Middle frontal gyrus (tissue), 1 donor: ENCODE results near the gene CCDC191.

ENCODE experiments used
- DNase-seq: peaks from one replicate; pipeline ENCODE4 v3.0.0-alpha.2; 2015; ENCODE audit warnings: low spot score; ENCODE audit errors: extremely low spot score

Gene CCDC191, protein sequence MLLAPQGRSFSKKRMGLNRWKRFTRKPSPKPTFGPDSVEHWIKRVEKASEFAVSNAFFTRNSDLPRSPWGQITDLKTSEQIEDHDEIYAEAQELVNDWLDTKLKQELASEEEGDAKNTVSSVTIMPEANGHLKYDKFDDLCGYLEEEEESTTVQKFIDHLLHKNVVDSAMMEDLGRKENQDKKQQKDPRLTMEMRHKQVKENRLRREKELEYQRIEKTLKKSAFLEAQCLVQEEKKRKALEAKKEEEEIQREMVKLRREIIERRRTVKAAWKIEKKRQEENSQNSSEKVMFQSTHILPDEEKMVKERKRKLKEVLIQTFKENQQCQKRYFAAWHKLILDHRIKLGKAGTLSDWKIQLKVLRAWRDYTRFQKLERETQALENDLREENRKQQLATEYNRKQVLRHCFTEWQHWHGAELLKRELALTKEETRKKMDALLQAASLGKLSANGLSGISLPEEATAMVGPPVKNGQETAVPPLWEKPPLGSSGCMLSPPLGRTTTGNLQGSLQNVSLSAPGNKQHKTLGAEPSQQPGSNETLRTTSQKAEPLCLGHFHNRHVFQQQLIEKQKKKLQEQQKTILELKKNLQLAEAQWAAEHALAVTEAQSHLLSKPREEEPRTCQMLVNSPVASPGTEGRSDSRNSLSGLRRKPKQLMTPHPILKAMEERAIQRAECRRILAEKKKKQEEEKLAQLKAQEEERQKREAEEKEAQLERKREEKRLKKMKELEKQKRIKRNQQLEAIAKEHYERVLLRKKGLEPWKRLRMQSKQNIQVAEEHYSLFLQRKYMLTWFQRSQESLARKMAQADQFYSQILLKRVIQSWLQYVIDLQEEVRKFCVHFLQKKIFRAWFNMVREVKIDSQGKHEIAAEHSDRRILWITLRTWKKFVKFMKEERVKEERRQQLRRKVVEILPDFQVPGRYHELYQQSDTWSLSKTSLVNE

DNA sequence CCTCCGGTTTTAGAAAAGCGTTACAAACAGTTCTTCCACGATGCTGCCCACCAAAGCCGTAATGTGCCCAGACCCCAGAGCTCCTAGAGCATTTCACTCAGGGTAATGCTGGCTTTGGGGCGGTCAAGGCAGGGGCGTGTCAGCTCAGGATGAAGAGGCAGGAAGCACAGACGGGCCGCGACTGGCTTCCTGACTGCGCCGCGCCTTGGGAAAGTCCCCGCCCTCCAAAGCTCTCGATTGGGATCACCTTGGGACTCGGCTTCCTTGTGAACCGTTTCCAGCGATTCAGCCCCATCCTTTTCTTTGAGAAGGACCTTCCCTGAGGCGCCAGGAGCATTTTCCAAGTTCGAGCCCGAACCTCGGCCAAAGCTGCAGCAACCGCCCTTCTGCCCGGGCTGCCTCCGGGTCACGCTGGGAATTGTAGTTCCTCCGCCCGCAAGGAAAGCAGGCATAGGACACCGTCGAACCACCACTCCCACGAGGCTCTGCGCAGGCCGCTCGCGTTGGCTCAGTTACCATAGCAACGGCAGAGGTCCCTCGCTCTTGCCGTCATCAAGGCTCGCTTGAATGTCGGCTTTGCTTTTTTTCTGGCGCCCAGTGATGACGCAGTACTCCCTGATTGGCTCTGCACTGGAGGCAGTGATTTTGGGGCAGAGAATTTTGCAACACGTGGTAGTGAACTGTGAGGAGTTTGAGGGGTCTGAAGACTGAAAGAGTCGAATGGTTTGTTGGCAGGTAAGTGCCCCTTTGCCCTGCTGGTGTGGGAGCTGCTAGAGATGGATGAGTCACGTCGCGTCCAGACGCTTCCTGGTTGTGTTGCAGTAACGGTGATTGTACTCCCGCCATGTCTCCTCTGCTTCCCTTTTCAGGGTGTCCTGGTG is at the start of gene CCDC191, which contains the start of gene QTRT2:
TSS of gene CCDC191 (minus strand) at position 397 of the 881 bp plus-strand sequence. CDS start at position 337, 60 bp downstream.
TSS of gene QTRT2 (plus strand) at position 608 of the 881 bp plus-strand sequence. CDS start 8,521 bp downstream, outside the sequence.
- peak; percentile 99 for DNase-seq

DNA sequence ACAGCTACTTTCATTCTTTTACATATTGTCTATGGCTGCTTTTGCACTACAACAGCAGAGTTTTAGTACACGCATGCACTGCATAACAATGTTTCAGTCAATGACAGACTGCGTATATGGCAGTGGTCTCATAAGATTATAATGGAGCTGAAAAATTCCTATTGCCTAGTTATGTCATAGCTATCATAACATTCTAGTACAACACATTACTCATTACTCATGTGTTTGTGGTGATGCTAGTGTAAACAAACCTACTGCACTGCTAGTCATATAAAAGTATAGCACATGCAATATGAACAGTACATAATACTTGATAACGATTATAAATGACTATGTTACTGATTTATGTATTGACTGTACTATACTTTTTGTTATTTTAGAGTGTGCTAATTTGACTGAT is 48.1 kb upstream of the CCDC191 start:
- DNase-seq: no peak

GRCh38 chr3:114103858-114104257 is 47.5 kb upstream of the CCDC191 start:
- no peak for DNase-seq

GRCh38 chr3:114103181-114103580 is 46.9 kb upstream of the CCDC191 start:
- no peak for DNase-seq

DNA sequence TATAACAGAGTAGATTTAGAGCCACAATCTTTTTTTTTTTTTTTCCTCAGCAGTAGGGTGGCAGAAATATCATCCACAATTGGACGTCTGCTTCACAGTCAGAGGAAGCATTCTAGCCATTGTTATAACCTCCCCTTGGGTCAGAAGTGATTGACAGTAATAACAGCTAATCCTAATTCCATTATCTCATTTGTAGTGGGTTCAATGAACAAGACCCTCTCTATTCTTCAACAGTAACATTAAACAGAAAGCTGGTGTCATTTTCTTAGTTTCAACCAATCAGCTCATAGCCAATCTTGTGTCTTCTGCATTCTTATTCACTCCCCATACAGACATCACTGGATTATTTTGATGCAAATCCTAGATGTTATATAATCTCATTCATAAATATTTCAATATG is 44.8 kb upstream of the CCDC191 start:
- DNase-seq: no peak

GRCh38 chr3:114095796-114096195 is 39.5 kb upstream of the CCDC191 start:
- no peak for DNase-seq

GRCh38 chr3:114093596-114093995 is 37.3 kb upstream of the CCDC191 start:
- DNase-seq: no peak

DNA sequence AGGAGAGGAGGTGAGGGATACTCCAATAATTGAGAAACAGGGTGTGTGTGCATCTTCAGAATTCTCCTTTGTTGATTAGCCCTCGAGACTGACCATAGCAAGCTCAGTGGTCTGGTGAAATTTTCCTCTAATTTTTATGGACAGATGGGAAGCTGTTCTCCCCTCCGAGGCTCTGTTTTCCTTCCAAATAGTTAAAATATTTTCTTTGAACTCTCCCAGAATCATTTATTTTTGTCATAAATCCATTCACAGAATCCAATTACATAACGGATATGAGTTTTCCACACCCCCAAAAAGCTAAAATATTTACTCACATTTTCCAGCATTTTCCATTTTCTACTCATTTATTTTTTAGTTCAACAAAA is 36.7 kb upstream of the CCDC191 start:
- DNase-seq: no peak

GRCh38 chr3:114092151-114093015 is 36.1 kb upstream of the CCDC191 start:
- DNase-seq: no peak

GRCh38 chr3:114089675-114090074 is 33.3 kb upstream of the CCDC191 start:
- no peak for DNase-seq

DNA sequence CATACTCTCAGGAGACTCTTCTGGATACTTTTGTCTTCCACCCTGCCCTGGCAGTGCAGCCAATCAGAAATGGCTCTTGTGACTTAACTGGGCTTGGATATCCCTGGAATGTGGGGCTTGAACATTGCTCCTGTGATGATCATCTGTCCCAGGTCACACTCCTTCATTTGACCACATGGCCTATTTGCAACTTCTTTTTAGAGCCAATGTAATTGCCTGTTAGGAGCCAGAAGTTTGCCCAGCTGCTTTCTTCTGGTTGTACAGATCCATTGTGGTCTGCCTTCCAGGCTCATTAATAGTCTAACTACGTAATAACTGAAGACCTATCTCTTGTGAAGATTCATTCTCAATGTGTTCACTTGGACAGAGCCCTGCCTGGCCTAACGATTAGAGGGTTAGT is 30.0 kb upstream of the CCDC191 start:
- DNase-seq: no peak

- no peak for DNase-seq
These were observed 26.8 kb upstream of the CCDC191 start for GRCh38 chr3:114083112-114083511.

DNA sequence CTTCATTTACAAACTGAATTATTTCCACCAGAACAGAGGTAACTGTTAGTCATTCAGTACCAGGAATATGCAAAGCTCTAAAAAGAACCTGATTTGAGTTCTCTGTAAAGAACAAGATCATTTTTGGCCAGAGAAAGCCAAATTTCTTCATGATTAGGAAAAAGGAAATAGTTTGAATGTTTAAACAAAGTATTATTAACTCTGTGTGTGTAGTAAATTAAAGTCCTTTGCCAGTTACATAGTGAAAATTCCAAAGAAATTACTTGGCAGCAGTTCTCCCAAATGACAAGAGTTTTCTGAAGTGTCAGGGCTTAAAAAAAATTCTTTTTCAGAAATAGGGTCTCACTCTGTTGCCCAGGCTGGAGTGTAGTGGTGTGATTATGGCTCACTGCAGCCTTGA is 24.7 kb upstream of the CCDC191 start:
- DNase-seq: no peak

DNA sequence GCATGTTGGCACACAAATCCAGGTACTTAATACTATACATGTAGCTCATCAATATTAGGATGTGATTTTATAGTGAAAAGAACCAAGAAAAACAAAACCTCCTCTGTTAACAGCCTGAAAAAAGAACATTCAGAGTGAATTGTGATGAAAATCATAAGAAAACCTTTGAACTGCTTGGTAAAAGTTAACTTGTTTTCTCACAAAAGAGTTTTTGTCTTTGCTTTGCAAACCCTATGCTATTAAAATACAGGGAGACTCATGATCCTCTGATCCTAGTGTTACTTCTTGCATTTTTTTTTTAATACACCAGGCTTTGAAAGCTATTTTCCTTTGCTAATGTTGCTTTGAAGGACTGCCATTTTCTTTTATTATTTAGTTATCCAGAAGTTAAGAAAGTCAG is 23.9 kb upstream of the CCDC191 start:
- no peak for DNase-seq

- DNase-seq: no peak
These were observed 23.4 kb upstream of the CCDC191 start for GRCh38 chr3:114079761-114080160.

- DNase-seq: no peak
These were observed 21.8 kb upstream of the CCDC191 start for GRCh38 chr3:114078126-114078525.

DNA sequence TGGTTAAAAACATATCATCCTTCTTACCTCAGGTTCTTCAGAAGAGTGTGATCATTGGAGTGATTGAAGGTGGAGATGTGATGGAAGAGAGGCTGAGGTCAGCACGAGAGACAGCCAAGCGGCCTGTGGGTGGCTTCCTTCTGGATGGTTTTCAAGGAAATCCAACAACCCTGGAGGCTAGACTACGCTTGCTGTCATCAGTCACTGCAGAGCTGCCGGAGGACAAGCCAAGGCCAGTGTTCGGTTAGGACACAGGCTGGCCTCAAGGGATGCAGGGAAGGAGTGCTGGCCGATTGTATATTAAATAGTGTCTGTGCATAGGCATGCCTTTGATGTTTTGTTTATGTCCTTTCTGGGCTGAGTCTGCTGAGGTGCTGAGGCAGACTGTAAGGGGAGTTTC is 20.4 kb upstream of the CCDC191 start:
- DNase-seq: no peak

- DNase-seq: no peak
These were observed 15.5 kb upstream of the CCDC191 start for GRCh38 chr3:114071786-114072185.

DNA sequence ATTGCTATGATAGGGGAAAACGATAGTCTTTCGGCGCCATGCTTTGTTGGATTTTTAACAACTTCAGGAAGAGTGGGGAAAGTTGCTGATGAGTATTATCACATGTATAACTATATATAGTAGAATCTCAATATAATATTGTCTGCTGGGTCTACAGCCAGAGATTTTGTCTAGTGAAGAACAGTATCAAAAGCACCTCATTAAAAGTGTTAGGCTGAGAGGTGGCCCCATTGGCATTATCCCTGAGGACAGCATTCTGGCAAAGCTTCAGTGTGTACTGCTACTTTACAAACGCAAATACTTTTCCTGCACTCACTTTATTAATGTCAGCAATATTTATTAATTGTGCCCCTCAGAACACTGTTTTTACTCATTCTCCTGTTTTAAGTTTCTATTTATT is 12.0 kb upstream of the CCDC191 start:
- no peak for DNase-seq

GRCh38 chr3:114067804-114068203 is 11.5 kb upstream of the CCDC191 start:
- no peak for DNase-seq
